Measurements from ENCODE around the gene CNNM1.

Gene CNNM1

DNA sequence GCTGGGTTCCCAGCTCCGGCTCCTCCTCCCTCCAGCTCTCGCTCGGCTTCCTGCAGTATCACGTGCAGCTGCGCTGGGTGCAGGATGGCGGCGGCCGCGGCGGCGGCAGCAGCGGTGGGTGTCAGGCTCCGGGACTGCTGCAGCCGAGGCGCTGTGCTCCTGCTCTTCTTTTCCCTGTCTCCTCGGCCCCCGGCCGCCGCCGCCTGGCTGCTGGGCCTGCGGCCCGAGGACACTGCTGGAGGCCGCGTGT is at the start of gene CNNM1:
CNNM1 (plus strand) TSS at position 53 of the 250 bp plus-strand sequence; CDS start at position 85, 32 bp downstream.
- H3K4me3 ChIP-seq (ENCODE audit: control insufficient read depth, low read depth, low read length), result peak within 1 kb of the TSS; percentile 51
- no peak for TF ChIP-seq CTCF (IDR thresholded peaks at IDR 0.05; ENCODE audit: control insufficient read depth, insufficient read depth, low read depth, low read length, missing control alignments)
- DNase-seq (ENCODE audit: low read depth), result no peak

GRCh38 chr10:99279626-99280111 is 49.5 kb upstream of the CNNM1 start:
- no peak for TF ChIP-seq CTCF (IDR thresholded peaks at IDR 0.05; ENCODE audit: control insufficient read depth, insufficient read depth, low read depth, low read length, missing control alignments)
- no peak for DNase-seq (ENCODE audit: low read depth)
- H3K4me3 ChIP-seq (ENCODE audit: control insufficient read depth, low read depth, low read length), result no peak overlapping the region

GRCh38 chr10:99280472-99280871 is 48.7 kb upstream of the CNNM1 start:
- DNase-seq (ENCODE audit: low read depth), result no peak
- no peak overlapping the region for H3K4me3 ChIP-seq (ENCODE audit: control insufficient read depth, low read depth, low read length)
- no peak for TF ChIP-seq CTCF (IDR thresholded peaks at IDR 0.05; ENCODE audit: control insufficient read depth, insufficient read depth, low read depth, low read length, missing control alignments)

- no peak for TF ChIP-seq CTCF (IDR thresholded peaks at IDR 0.05; ENCODE audit: control insufficient read depth, insufficient read depth, low read depth, low read length, missing control alignments)
- no peak overlapping the region for H3K4me3 ChIP-seq (ENCODE audit: control insufficient read depth, low read depth, low read length)
- DNase-seq (ENCODE audit: low read depth), result no peak
These were observed 43.3 kb upstream of the CNNM1 start for GRCh38 chr10:99285881-99286280.

GRCh38 chr10:99290306-99290705 is 38.9 kb upstream of the CNNM1 start:
- no peak for TF ChIP-seq CTCF (IDR thresholded peaks at IDR 0.05; ENCODE audit: control insufficient read depth, insufficient read depth, low read depth, low read length, missing control alignments)
- no peak overlapping the region for H3K4me3 ChIP-seq (ENCODE audit: control insufficient read depth, low read depth, low read length)

GRCh38 chr10:99292159-99292558 is 37.0 kb upstream of the CNNM1 start:
- peak; percentile 14 for DNase-seq (ENCODE audit: low read depth)
- H3K4me3 ChIP-seq (ENCODE audit: control insufficient read depth, low read depth, low read length), result no peak overlapping the region

More at GRCh38 chr10:99290306-99290705, 38.9 kb upstream of the CNNM1 start:
- no peak for DNase-seq (ENCODE audit: low read depth)

More at GRCh38 chr10:99292159-99292558, 37.0 kb upstream of the CNNM1 start:
- no peak for TF ChIP-seq CTCF (IDR thresholded peaks at IDR 0.05; ENCODE audit: control insufficient read depth, insufficient read depth, low read depth, low read length, missing control alignments)

All from AG09309 (cell line).